ENCODE measurements around the gene FAM47B.

FAM47B gene

DNA sequence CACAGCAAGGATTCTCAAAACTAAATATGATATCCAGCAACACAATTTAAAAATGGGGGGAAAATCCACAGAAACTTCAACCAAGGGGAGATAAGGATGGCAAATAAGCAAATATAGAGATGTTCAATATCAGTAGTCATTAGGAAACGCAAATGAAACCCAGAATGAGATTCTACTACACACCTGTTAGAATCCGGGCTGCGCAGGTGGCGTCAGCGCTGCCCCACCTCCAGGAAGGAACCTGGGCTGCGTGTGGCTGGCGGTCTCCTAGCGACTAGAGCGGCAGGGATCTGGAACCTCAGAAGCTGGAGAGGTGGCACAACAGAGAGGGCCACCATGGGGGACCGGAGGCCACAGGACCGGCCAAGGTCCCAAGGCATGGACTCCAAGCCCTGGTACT is at the start of gene FAM47B:
Gene FAM47B (plus strand): TSS at position 301 of the 400 bp plus-strand sequence. CDS start 36 bp downstream, at position 337.
- TF ChIP-seq L3MBTL2 (conservative IDR thresholded peaks at IDR 0.05) (no peak), SP1 (IDR thresholded peaks at IDR 0.05) (no peak), ARNT (IDR thresholded peaks at IDR 0.05) (no peak), FOXA1 (IDR thresholded peaks at IDR 0.05) (no peak), SUZ12 (IDR thresholded peaks at IDR 0.05) (no peak), HDGF (IDR thresholded peaks at IDR 0.05; ENCODE audit: borderline replicate concordance) (no peak), BHLHE40 (IDR thresholded peaks at IDR 0.05; ENCODE audit: borderline replicate concordance) (no peak), ELF4 (IDR thresholded peaks at IDR 0.05) (no peak)
- ChIA-PET POLR2A (no interaction called here), CTCF (no interaction called here)
- DNase-seq (ENCODE audit: extremely low spot score), result no peak

DNA sequence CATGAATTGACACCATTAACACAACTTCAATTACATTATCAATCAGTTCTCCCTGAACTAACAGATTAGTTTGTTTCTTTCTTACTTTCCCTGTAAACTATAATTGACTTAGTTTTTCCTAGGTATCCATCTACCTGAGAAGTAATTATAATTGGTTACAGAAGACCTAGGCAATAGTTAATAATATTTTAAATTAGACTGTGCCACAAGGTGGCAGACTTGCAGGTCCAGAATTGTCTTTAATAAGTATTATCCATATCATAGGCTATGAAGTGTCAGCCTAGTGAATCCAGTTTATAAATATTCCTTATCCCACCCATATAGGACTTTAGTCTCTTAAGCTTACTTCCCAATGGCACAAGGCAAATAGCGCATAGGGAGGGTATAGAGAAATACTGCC is 48.9 kb upstream of the FAM47B start:
- ChIA-PET POLR2A (no interaction called here), CTCF (no interaction called here)
- TF ChIP-seq ELF4 (IDR thresholded peaks at IDR 0.05) (no peak), LEF1 (IDR thresholded peaks at IDR 0.05; ENCODE audit: borderline replicate concordance) (no peak)
- no peak for DNase-seq (ENCODE audit: extremely low spot score)

DNA sequence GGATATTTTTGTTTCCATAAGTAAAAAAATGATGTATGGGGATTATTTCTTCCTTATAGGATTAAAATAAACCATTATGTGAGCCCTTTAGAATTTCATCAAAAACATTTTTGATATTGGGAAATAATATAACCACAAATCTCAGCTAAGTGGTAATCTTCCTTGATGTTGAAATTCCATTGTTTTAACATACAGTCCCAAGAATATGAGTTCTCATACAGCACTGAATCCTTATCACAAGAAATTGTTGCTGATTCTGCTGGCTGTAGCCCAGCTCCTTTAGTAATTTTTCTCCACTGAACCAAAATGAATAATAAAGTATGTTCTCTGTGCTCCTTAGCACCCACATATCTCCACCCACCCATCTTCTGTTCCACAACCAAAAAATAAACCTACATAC is 41.9 kb upstream of the FAM47B start:
- no peak for DNase-seq (ENCODE audit: extremely low spot score)
- ChIA-PET CTCF (no interaction called here), POLR2A (no interaction called here)
- TF ChIP-seq FOXA1 (IDR thresholded peaks at IDR 0.05) (no peak), ARNT (IDR thresholded peaks at IDR 0.05) (no peak), HDGF (IDR thresholded peaks at IDR 0.05; ENCODE audit: borderline replicate concordance) (no peak), FOXM1 (IDR thresholded peaks at IDR 0.05; ENCODE audit: borderline replicate concordance) (no peak), ELF4 (IDR thresholded peaks at IDR 0.05) (no peak), LEF1 (IDR thresholded peaks at IDR 0.05; ENCODE audit: borderline replicate concordance) (no peak), SP1 (IDR thresholded peaks at IDR 0.05) (no peak), ZNF384 (IDR thresholded peaks at IDR 0.05) (no peak), TARDBP (IDR thresholded peaks at IDR 0.05) (no peak), SUZ12 (IDR thresholded peaks at IDR 0.05) (no peak), BHLHE40 (IDR thresholded peaks at IDR 0.05; ENCODE audit: borderline replicate concordance) (no peak), NFRKB (IDR thresholded peaks at IDR 0.05) (no peak), CTBP1 (IDR thresholded peaks at IDR 0.05; ENCODE audit: borderline replicate concordance) (no peak), FOXK2 (IDR thresholded peaks at IDR 0.05) (no peak)
- TF ChIP-seq, protein P1, sequence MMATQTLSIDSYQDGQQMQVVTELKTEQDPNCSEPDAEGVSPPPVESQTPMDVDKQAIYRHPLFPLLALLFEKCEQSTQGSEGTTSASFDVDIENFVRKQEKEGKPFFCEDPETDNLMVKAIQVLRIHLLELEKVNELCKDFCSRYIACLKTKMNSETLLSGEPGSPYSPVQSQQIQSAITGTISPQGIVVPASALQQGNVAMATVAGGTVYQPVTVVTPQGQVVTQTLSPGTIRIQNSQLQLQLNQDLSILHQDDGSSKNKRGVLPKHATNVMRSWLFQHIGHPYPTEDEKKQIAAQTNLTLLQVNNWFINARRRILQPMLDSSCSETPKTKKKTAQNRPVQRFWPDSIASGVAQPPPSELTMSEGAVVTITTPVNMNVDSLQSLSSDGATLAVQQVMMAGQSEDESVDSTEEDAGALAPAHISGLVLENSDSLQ (IDR thresholded peaks at IDR 0.05), result no peak

DNA sequence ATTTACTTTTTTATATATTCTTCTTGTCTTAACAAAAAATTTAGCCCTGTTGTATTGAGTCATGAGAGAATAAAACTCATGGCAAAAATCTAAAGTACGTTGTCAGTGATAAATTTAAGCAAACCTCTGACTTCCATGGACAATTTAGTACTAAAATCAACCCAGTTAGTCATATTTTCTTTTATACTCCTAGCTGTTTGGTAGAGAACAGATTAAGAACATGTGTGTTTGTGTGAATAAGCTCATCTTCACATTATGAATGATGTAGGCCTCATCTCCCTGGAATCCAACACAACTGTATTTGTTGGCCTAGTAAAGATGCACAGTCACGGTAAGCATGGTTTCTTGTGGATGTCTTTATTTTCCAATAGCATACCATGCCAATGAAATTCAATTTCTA is 40.8 kb upstream of the FAM47B start:
- no peak for DNase-seq (ENCODE audit: extremely low spot score)

DNA sequence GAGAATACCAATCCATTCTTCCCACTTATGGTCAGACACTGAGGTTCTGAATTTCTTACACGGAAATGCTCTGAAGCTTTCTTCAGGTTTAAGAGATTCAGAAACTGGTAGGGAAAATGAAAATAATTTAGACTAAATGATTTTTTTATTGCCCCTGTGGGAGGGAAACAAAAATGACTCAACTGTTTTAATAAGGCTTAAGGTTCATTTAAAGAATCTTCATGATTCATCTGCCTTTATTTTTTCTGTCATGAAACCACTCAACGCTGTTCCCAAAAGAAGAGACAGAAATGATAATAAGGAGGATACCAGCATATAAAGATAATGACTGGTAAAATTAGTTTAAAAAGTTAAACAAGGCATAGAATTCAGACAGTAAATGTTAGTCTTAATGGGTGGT is 39.3 kb upstream of the FAM47B start:
- no peak for DNase-seq (ENCODE audit: extremely low spot score)
- no peak for TF ChIP-seq FOXA1 (IDR thresholded peaks at IDR 0.05)
- no peak for TF ChIP-seq ARNT (IDR thresholded peaks at IDR 0.05)
- no peak for TF ChIP-seq SP1 (IDR thresholded peaks at IDR 0.05)
- no peak for TF ChIP-seq FOXM1 (IDR thresholded peaks at IDR 0.05; ENCODE audit: borderline replicate concordance)
- TF ChIP-seq HDGF (IDR thresholded peaks at IDR 0.05; ENCODE audit: borderline replicate concordance), result no peak
- TF ChIP-seq TARDBP (IDR thresholded peaks at IDR 0.05), result no peak
- TF ChIP-seq L3MBTL2 (conservative IDR thresholded peaks at IDR 0.05), result no peak
- TF ChIP-seq ZNF384 (IDR thresholded peaks at IDR 0.05), result no peak
- TF ChIP-seq NFRKB (IDR thresholded peaks at IDR 0.05), result no peak
- no peak for TF ChIP-seq ELF4 (IDR thresholded peaks at IDR 0.05)
- no peak for TF ChIP-seq BHLHE40 (IDR thresholded peaks at IDR 0.05; ENCODE audit: borderline replicate concordance)
- no peak for TF ChIP-seq CTBP1 (IDR thresholded peaks at IDR 0.05; ENCODE audit: borderline replicate concordance)
- no peak for TF ChIP-seq FOXK2 (IDR thresholded peaks at IDR 0.05)
- ChIA-PET CTCF (no interaction called here), POLR2A (no interaction called here)

More for the DNA sequence above, 40.8 kb upstream of the FAM47B start:
- CTCF ChIA-PET, result no interaction called here
- POLR2A ChIA-PET, result no interaction called here
- TF ChIP-seq FOXA1 (IDR thresholded peaks at IDR 0.05) (no peak), HDGF (IDR thresholded peaks at IDR 0.05; ENCODE audit: borderline replicate concordance) (no peak), SUZ12 (IDR thresholded peaks at IDR 0.05) (no peak), FOXM1 (IDR thresholded peaks at IDR 0.05; ENCODE audit: borderline replicate concordance) (no peak), SP1 (IDR thresholded peaks at IDR 0.05) (no peak), NFRKB (IDR thresholded peaks at IDR 0.05) (no peak)
- TF ChIP-seq, protein P1 (IDR thresholded peaks at IDR 0.05), result no peak

DNA sequence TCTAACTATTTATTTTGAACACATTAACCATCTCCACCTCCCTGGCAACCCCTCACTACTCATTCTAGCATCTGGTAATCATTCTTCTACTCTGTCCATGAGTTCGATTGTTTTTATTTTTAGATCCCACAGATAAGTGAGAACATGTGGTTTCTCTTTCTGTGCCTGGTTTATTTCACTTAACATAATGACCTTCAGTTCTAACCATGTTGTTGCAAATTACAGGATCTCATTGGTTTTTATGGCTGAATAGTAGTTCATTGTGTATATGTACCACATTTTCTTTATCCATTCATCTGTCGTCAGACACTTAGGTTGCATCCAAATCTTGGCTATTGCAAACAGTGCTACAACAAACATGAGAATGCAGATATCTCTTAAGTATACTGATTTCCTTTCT is 33.4 kb upstream of the FAM47B start:
- DNase-seq (ENCODE audit: extremely low spot score), result no peak
- TF ChIP-seq BHLHE40 (IDR thresholded peaks at IDR 0.05; ENCODE audit: borderline replicate concordance), result no peak
- TF ChIP-seq NFRKB (IDR thresholded peaks at IDR 0.05), result no peak
- no peak for TF ChIP-seq CTBP1 (IDR thresholded peaks at IDR 0.05; ENCODE audit: borderline replicate concordance)
- TF ChIP-seq FOXK2 (IDR thresholded peaks at IDR 0.05), result no peak
- TF ChIP-seq SP1 (IDR thresholded peaks at IDR 0.05), result no peak
- TF ChIP-seq L3MBTL2 (conservative IDR thresholded peaks at IDR 0.05), result no peak
- no peak for TF ChIP-seq SUZ12 (IDR thresholded peaks at IDR 0.05)
- no peak for TF ChIP-seq TARDBP (IDR thresholded peaks at IDR 0.05)
- TF ChIP-seq LEF1 (IDR thresholded peaks at IDR 0.05; ENCODE audit: borderline replicate concordance), result no peak
- TF ChIP-seq ELF4 (IDR thresholded peaks at IDR 0.05), result no peak
- no peak for TF ChIP-seq FOXA1 (IDR thresholded peaks at IDR 0.05)
- no peak for TF ChIP-seq FOXM1 (IDR thresholded peaks at IDR 0.05; ENCODE audit: borderline replicate concordance)
- no peak for TF ChIP-seq ZNF384 (IDR thresholded peaks at IDR 0.05)
- POLR2A ChIA-PET, result no interaction called here
- CTCF ChIA-PET, result no interaction called here

DNA sequence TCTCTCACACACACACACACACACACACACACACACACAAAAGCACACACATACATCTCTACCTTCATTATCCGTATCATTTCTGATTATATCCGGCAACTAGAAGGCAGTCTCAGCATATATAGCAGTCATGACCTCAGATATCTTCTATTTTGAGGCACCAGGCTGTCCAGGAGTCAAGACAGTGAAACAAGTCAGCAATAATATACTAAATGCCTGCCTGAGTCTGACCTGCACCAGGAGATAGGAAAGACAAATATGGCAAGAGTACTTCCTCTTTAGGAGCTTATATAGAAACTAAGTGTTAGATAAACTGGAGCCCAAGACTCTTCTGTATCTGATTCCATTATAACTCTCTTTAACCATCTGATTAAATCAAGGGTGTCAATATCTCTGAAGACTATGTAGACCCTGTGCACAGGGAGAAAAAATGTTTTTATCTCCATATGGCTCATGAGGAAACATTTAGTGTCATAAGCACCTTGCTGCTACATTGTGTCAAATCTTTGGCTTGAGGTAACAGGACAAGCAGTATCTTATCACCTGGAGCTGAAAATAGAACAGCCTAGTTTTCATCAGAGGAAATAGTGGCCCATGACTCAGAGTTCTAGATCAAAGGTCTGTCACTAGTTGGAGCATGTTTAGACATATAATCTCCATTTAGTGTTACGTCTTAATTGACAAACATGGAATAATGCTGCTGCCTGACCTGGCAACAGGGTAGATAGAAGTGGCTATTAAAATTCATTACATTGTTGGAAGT is 27.0 kb upstream of the FAM47B start:
- CTCF ChIA-PET, result no interaction called here
- TF ChIP-seq ARNT (IDR thresholded peaks at IDR 0.05) (no peak), FOXA1 (IDR thresholded peaks at IDR 0.05) (no peak), FOXM1 (IDR thresholded peaks at IDR 0.05; ENCODE audit: borderline replicate concordance) (no peak), ELF4 (IDR thresholded peaks at IDR 0.05) (no peak), ZNF384 (IDR thresholded peaks at IDR 0.05) (no peak), SP1 (IDR thresholded peaks at IDR 0.05) (no peak), CTBP1 (IDR thresholded peaks at IDR 0.05; ENCODE audit: borderline replicate concordance) (no peak), NFRKB (IDR thresholded peaks at IDR 0.05) (no peak), L3MBTL2 (conservative IDR thresholded peaks at IDR 0.05) (no peak), FOXK2 (IDR thresholded peaks at IDR 0.05) (no peak), HDGF (IDR thresholded peaks at IDR 0.05; ENCODE audit: borderline replicate concordance) (no peak), BHLHE40 (IDR thresholded peaks at IDR 0.05; ENCODE audit: borderline replicate concordance) (no peak), SUZ12 (IDR thresholded peaks at IDR 0.05) (no peak), LEF1 (IDR thresholded peaks at IDR 0.05; ENCODE audit: borderline replicate concordance) (no peak), TARDBP (IDR thresholded peaks at IDR 0.05) (no peak)
- TF ChIP-seq, protein P1 (IDR thresholded peaks at IDR 0.05), result no peak
- POLR2A ChIA-PET, result no interaction called here
- DNase-seq (ENCODE audit: extremely low spot score), result no peak
